ENCODE data around the gene GCNT2. TPM values are rescaled to one million over a fixed set of nuclear protein-coding genes. Genes with fewer than 3 reads are reported as not detected.
"Not testable (repeated sequence)": the region's sequence is repeated elsewhere in the genome, so short reads cannot be mapped to it uniquely, and the experiment has no call there.

The GCNT2 gene
- total RNA-seq, 1 experiment from 2014 or later = 0.63 TPM

DNA sequence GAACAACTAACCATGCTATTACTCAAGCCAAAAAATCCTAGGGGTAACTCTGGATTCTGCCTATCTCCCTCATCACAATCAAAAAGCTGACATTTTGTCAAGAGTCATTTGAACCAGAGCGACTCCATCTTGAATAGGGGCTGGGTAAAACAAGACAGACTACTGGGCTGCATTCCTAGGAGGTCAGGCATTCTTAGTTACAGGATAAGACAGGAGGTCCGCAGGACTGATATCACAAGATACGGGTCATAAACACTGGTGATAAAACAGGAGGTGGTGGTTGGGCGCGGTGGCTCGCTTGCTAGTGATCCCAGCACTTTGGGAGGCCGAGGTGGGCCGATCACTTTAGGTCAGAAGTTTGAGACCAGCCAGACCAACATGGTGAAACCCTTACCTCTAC, 141.1 kb downstream of the GCNT2 start:
- CTCF ChIA-PET = interaction anchor here (0.6 to 1.0 kb wide), 2 partner anchors 156 to 751 kb away, joined by 3 read pairs; no protein-coding TSS in a partner anchor
- H3K27me3 Mint-ChIP-seq (ENCODE audit: insufficient read depth, unreplicated experiment) = peaks cover 14% of the 10 kb centered on the region
- DNase-seq (ENCODE audit: unreplicated experiment) = no peak
- H3K36me3 Mint-ChIP-seq (ENCODE audit: insufficient read depth, unreplicated experiment) = no peaks in the 10 kb centered on the region
- POLR2A ChIA-PET = no interaction called here
- no peak overlapping the region for H3K27ac Mint-ChIP-seq (ENCODE audit: low read depth, unreplicated experiment)
- BruUV-seq (replicated peaks) = no TSS peak
- H3K4me3 Mint-ChIP-seq (ENCODE audit: unreplicated experiment) = no peak overlapping the region
- H3K9me3 Mint-ChIP-seq (ENCODE audit: unreplicated experiment) = peaks cover 5% of the 10 kb centered on the region
- TF ChIP-seq, protein P1, sequence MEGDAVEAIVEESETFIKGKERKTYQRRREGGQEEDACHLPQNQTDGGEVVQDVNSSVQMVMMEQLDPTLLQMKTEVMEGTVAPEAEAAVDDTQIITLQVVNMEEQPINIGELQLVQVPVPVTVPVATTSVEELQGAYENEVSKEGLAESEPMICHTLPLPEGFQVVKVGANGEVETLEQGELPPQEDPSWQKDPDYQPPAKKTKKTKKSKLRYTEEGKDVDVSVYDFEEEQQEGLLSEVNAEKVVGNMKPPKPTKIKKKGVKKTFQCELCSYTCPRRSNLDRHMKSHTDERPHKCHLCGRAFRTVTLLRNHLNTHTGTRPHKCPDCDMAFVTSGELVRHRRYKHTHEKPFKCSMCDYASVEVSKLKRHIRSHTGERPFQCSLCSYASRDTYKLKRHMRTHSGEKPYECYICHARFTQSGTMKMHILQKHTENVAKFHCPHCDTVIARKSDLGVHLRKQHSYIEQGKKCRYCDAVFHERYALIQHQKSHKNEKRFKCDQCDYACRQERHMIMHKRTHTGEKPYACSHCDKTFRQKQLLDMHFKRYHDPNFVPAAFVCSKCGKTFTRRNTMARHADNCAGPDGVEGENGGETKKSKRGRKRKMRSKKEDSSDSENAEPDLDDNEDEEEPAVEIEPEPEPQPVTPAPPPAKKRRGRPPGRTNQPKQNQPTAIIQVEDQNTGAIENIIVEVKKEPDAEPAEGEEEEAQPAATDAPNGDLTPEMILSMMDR (IDR thresholded peaks at IDR 0.05; ENCODE audit: unreplicated experiment) = no peak
- H3K4me1 Mint-ChIP-seq (ENCODE audit: insufficient read depth, unreplicated experiment) = no peaks in the 10 kb centered on the region
- intact Hi-C loops (cut with micrococcal nuclease) = no loop called here

GRCh38 chr6:10662742-10663141, 141.6 kb downstream of the GCNT2 start:
- no peak for DNase-seq (ENCODE audit: unreplicated experiment)
- Mint-ChIP-seq H3K4me3 (ENCODE audit: unreplicated experiment) (no peak overlapping the region), H3K4me1 (ENCODE audit: insufficient read depth, unreplicated experiment) (no peaks in the 10 kb centered on the region), H3K27me3 (ENCODE audit: insufficient read depth, unreplicated experiment) (peaks cover 19% of the 10 kb centered on the region), H3K36me3 (ENCODE audit: insufficient read depth, unreplicated experiment) (no peaks in the 10 kb centered on the region), H3K27ac (ENCODE audit: low read depth, unreplicated experiment) (no peak overlapping the region), H3K9me3 (ENCODE audit: unreplicated experiment) (peaks cover 5% of the 10 kb centered on the region)
- BruUV-seq (replicated peaks) = no TSS peak
- intact Hi-C loops (cut with micrococcal nuclease) = no loop called here
- POLR2A ChIA-PET = no interaction called here
- TF ChIP-seq, protein P1 (IDR thresholded peaks at IDR 0.05; ENCODE audit: unreplicated experiment) = no peak
- CTCF ChIA-PET = interaction anchor here (1.0 kb wide), 1 partner anchor 157 kb away, joined by 3 read pairs; no protein-coding TSS in a partner anchor

DNA sequence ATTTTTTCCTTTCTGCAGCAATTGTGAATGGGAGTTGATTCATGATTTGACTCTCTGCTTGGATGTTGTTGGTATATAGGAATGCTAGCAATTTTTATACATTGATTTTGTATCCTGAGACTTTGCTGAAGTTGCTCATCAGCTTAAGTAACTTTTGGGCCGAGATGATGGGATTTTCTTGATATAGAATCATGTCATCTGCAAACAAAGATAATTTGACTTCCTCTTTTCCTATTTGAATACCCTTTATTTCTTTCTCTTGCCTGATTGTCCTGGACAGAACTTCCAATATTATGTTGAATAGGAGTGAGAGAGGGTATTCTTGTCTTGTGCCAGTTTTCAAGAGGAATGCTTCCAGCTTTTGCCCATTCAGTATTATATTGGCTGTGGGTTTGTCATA, 144.4 kb downstream of the GCNT2 start:
- H3K9me3 Mint-ChIP-seq (ENCODE audit: unreplicated experiment); POLR2A ChIA-PET; intact Hi-C loops (cut with micrococcal nuclease); H3K4me3 Mint-ChIP-seq (ENCODE audit: unreplicated experiment); H3K4me1 Mint-ChIP-seq (ENCODE audit: insufficient read depth, unreplicated experiment); H3K36me3 Mint-ChIP-seq (ENCODE audit: insufficient read depth, unreplicated experiment); BruUV-seq (replicated peaks); DNase-seq (ENCODE audit: unreplicated experiment); H3K27ac Mint-ChIP-seq (ENCODE audit: low read depth, unreplicated experiment): not testable (repeated sequence)
- CTCF ChIA-PET = interaction anchor here (1.0 kb wide), 1 partner anchor 11 kb away, joined by 3 read pairs; no protein-coding TSS in a partner anchor
- peaks cover 23% of the 10 kb centered on the region for H3K27me3 Mint-ChIP-seq (ENCODE audit: insufficient read depth, unreplicated experiment)

- no peak overlapping the region for H3K27ac Mint-ChIP-seq (ENCODE audit: low read depth, unreplicated experiment)
- intact Hi-C loops (cut with micrococcal nuclease) = no loop called here
- H3K4me3 Mint-ChIP-seq (ENCODE audit: unreplicated experiment) = no peak overlapping the region
- peaks cover 5% of the 10 kb centered on the region for H3K9me3 Mint-ChIP-seq (ENCODE audit: unreplicated experiment)
- H3K27me3 Mint-ChIP-seq (ENCODE audit: insufficient read depth, unreplicated experiment) = peaks cover 23% of the 10 kb centered on the region
- TF ChIP-seq, protein P1 (IDR thresholded peaks at IDR 0.05; ENCODE audit: unreplicated experiment) = no peak
- ChIA-PET CTCF (interaction anchor here (0.6 kb wide), 1 partner anchor 17 kb away, joined by 3 read pairs; no protein-coding TSS in a partner anchor), POLR2A (interaction anchor here (1.1 kb wide), 1 partner anchor 25 kb away, joined by 3 read pairs; no protein-coding TSS in a partner anchor)
- BruUV-seq (replicated peaks) = no TSS peak
- no peaks in the 10 kb centered on the region for H3K36me3 Mint-ChIP-seq (ENCODE audit: insufficient read depth, unreplicated experiment)
- H3K4me1 Mint-ChIP-seq (ENCODE audit: insufficient read depth, unreplicated experiment) = no peaks in the 10 kb centered on the region
- no peak for DNase-seq (ENCODE audit: unreplicated experiment)
These were observed 147.2 kb downstream of the GCNT2 start for GRCh38 chr6:10668126-10668917.

All from MCF 10A (cell line).